NOMO-1 (cell line): Measurements from ENCODE around the gene GAS2.

Experiments
- DNase-seq, 2 experiments: peaks; one replicate each; lab custom pipeline; 2025; ENCODE audit not compliant: unreplicated experiment in 2 of 2; lab: John Stamatoyannopoulos, UW

GAS2 gene

DNA sequence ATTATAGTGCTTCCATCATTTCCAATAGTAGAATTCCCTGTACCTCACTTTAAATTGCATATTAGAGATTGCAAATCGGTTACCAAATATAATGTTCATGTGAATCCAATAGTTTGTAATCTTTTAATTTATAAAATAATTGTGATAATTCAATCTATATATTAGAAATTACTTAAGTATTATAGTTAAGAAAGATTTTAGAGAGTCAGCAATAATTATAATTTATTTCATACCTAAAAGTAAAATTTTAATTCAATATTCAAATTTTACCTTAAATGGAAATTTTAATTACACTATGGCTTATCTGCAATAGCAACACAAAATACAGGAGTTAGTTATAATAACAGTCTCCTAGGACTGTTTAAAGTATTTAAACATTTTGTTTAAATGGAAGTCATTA is 180.3 kb downstream of the GAS2 start:
- DNase-seq = no peak

DNA sequence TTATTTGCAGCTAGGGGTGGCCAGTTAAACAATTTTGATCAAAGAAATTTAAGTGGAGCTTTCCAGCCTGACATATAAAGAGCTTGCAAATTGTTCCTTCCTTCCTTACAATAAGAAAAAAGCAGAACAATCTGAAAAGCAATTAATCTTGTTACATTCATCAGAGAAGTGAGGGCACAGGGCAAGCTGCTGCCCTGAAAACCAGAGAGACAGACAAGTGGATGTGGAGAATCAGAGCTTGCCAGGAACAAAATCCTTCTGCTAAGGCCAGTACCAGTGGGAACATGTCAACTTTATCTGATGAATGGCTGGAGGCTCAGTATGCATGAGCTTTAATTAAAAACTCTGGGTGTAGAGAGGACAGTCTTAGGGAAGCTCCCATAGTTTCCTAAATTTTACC is 185.1 kb downstream of the GAS2 start:
- DNase-seq = peak in 1 of 2 experiments; percentile 27

DNA sequence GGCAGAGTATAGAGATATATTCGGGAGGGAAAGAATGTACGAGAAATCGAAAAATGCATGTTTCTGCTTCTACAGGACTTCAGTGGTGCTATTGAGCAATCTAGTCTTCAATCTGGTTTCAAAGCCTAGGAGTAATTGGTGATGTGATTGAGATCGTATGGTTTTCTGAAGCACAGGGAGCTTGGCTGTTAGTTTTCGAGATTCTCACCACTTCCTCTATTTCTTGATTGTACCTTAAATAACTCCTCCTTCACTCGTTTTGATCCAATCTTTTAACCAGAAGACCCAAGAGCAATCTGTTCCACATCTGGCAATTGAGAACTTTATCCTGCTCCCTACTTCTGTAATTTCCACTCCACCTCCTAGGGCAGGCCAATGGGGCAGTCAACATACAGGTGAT is 193.3 kb downstream of the GAS2 start:
- peak in 1 of 2 experiments; percentile 27 for DNase-seq

DNA sequence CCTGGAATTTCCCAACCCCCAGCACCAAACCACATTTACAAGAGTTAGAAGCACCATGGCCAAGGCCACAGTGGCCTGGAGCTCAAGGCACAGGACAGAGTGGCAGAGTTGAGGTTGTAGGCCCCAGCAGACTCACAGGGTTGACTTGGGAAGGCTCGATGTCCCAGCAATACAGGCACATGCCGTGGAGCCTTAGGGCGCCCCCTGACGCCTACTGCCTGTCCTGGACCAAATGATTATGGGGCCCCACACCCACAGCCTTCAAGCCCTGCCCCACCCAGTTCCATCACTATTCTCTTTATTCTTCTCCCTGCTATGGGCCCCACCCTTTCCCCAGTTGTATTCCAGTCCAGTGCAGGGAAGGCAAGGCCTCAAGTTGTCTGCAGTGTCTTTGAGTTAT is 193.8 kb downstream of the GAS2 start, which contains the start of gene CCDC179:
Gene CCDC179, minus strand, starts transcription at position 234 of the 400 bp plus-strand sequence. Its CDS starts 53 bp downstream, at position 181.
- no peak for DNase-seq
